Posterior vena cava (tissue), 2 donors: ENCODE measurements around the gene GPAT3. TPM values are rescaled to one million over a fixed set of nuclear protein-coding genes. Genes with fewer than 3 reads are reported as not detected.
A peak's percentile ranks its signal among the peaks of the same experiment; 100 is the strongest.
"Not testable (repeated sequence)": the region's sequence is repeated elsewhere in the genome, so short reads cannot be mapped to it uniquely, and the experiment has no call there.

Source experiments
- DNase-seq: peaks from one replicate; pipeline ENCODE4 v3.0.0-alpha.2; 2020; ENCODE audit warnings: low spot score
- intact Hi-C, 2 donors: fragments of 100-400 bp; cut with DNase I; formaldehyde crosslinking; loops; one replicate each; pipeline versions ENCODE4 v1.14.1 to v1.14.2; 2022 to 2023
- long read RNA-seq, 2 donors: library from polyadenylated mRNA; unstranded; transcript quantifications; one replicate each; pipeline ENCODE4 v2.0.0, GENCODE V29; 2020 to 2021
- total RNA-seq, 2 donors: library from RNA; stranded (reverse); fragmentation: NEBNext Ultra II Directional; extraction: Animal tissue kit (Norgen Biotek cat#: 25700); gene quantifications; one replicate each; pipeline ENCODE4 v1.2.1, GENCODE V29; 2021
- donor health status: DM: yes; HTN: yes; CAD: no.
- donor health status: DM: yes; HTN: yes; CAD: no.

Gene GPAT3
- 1 to 10 TPM; 3.4 to 4.3 TPM for total RNA-seq
- long read RNA-seq, donor 1, partial matches to known transcripts, result 1 of 2 reads
- long read RNA-seq, donor 1, other reads (novel, unspliced or antisense), result 0 of 2 reads
- long read RNA-seq, donor 2, transcript GPAT3-201 (12 exons, 2,625 nt), result major isoform, 5 of 6 reads
- long read RNA-seq, donor 2, partial matches to known transcripts, result 1 of 6 reads
- long read RNA-seq, donor 2, other reads (novel, unspliced or antisense), result 0 of 6 reads

GRCh38 chr4:83535520-83536361, at the start of gene GPAT3:
GPAT3 (plus strand) TSS chr4:83536108; CDS start chr4:83536623, 515 bp downstream.
- intact Hi-C loops, result no loop called here
- DNase-seq, result peak; percentile 93

- intact Hi-C loops, result no loop called here
- no peak for DNase-seq
Observed at GRCh38 chr4:83486457-83487129, 49.3 kb upstream of the GPAT3 start.

GRCh38 chr4:83489711-83490326, 46.1 kb upstream of the GPAT3 start:
- intact Hi-C loops, result no loop called here
- DNase-seq, result no peak

- intact Hi-C loops, result no loop called here
- no peak for DNase-seq
Observed at GRCh38 chr4:83490876-83491450, 44.9 kb upstream of the GPAT3 start.

GRCh38 chr4:83496085-83496917, 39.6 kb upstream of the GPAT3 start:
- intact Hi-C loops, DNase-seq: not testable (repeated sequence)

GRCh38 chr4:83498187-83498586, 37.7 kb upstream of the GPAT3 start:
- intact Hi-C loops, result no loop called here
- no peak for DNase-seq

GRCh38 chr4:83501671-83502070, 34.2 kb upstream of the GPAT3 start:
- DNase-seq, intact Hi-C loops: not testable (repeated sequence)

- DNase-seq, result no peak
- intact Hi-C loops, result no loop called here
Observed at GRCh38 chr4:83503974-83504373, 31.9 kb upstream of the GPAT3 start.

GRCh38 chr4:83504503-83504902, 31.4 kb upstream of the GPAT3 start:
- intact Hi-C loops, result no loop called here
- no peak for DNase-seq

GRCh38 chr4:83504996-83505395, 30.9 kb upstream of the GPAT3 start:
- intact Hi-C loops, result loop anchor here in 1 of 2 donors (5.0 kb wide), 1 partner anchor 137 kb away; no protein-coding TSS in a partner anchor

GRCh38 chr4:83509156-83509585, 26.7 kb upstream of the GPAT3 start:
- not testable (repeated sequence) for DNase-seq
- intact Hi-C loops, result loop anchor here in 1 of 2 donors (5.0 kb wide), 1 partner anchor 133 kb away; no protein-coding TSS in a partner anchor

More at GRCh38 chr4:83504996-83505395, 30.9 kb upstream of the GPAT3 start:
- no peak for DNase-seq

- no peak for DNase-seq
- intact Hi-C loops, result loop anchor here in 1 of 2 donors (10.0 kb wide), 1 partner anchor 124 kb away; no protein-coding TSS in a partner anchor
Observed at GRCh38 chr4:83510442-83510841, 25.5 kb upstream of the GPAT3 start.

- intact Hi-C loops, result loop anchor here in 1 of 2 donors (10.0 kb wide), 1 partner anchor 119 kb away; no protein-coding TSS in a partner anchor
- no peak for DNase-seq
Observed at GRCh38 chr4:83516042-83516772, 19.7 kb upstream of the GPAT3 start.

- no peak for DNase-seq
- intact Hi-C loops, result no loop called here
Observed at GRCh38 chr4:83522239-83522638, 13.7 kb upstream of the GPAT3 start.

GRCh38 chr4:83527671-83528070, 8.2 kb upstream of the GPAT3 start:
- no peak for DNase-seq
- intact Hi-C loops, result no loop called here

- no peak for DNase-seq
Observed at GRCh38 chr4:83536362-83537272, 709 bp downstream of the GPAT3 start.

More at GRCh38 chr4:83536362-83537272, 709 bp downstream of the GPAT3 start:
- intact Hi-C loops, result no loop called here
